DMS79 treated with DMSO at 0.1 percent for 48 hours (cell line): ENCODE data around the gene RBM8A.

ENCODE experiments used
- DNase-seq: peaks from one replicate; lab custom pipeline; 2025; lab: John Stamatoyannopoulos, UW

Gene RBM8A

DNA sequence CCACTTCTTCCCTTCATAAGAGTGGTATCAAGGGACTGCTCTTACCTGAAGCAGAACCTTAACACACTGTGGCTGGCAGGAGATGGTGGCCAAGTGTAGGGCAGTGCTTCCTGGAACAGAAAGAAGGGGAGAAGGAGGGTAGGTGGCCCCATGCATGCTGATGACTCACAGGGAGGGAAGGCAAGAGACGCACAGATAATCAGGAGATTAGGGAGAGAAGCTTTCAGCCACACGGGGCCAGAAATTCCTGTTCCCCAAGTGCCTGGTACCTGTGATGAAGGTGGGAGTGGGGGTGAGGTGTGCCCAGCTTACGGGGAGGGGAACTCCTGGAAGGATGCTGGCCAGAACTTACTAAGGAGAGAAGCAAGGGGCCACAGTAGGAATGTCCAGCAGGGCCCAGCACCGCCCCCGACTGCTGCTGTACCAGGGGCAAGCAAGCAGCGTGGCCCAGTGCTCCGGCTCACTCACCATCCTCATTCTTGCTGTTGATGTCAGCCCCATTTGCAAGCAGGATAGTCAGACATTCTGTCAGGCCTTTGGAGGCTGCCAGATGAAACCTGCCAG, 49.3 kb downstream of the RBM8A start:
- DNase-seq, result no peak

DNA sequence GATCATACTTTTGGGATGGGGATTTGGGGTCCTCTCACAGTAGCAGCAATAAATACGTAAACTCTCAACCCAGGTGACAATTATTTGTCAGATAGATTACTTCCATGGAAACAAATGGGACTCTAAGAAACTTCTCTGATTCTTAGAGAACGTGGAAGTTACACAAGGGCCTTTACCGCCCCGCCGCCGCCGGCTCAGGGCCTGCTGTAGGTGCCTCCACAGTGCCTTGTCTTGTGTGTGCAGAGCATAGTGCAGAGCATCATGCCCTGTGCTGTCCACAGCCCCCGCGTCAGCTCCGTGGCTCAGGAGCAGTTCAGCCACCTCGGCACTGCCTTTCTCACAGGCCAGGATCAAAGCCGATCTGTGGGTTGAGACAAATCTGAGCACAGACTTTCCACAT, 52.6 kb downstream of the RBM8A start:
- no peak for DNase-seq

DNA sequence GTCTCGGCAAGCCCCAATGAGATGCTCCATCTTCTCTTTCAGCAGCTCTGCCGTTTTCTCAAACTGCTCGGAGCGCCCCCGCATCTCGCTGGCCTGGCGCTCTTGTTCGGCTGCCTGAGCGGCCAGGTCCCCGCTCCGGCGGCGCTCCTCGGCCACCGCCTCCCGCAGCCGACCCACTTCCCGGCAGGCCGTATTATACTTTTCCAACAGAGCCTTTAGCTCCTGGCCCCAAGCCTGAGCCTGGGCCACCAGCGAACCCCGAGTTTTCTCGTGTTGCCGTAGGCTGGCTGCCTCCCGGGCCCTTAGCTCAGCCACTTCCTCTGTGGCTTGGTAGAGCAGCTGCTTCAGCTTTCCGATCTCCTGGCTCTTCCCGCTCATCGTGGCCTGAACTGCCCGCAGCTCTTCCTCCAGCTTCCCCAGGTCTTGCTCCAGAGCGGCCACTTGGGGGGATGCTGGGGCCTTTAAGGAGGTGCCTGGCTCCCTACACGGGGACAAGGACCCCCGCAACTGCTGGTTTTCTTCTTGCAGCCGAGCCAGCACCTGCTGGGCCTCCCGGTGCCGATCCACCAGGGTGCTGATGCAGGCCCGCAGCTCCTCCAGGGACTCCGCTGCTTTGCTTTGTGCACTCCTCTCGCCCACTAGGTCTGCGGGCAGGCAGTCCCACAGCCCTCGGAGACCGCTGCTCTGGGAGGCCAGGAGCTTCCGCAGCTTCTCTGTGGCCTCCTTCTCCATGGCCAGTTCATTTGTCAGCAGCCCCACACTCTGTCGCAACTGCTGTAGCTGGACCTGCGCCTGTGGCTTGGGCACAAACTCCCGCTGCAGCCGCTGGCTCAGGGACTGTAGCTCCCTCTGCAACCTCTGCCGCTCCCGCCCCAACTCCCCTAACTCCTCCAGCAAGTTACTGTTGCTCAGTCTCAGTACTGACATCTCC, 55.0 kb downstream of the RBM8A start:
- no peak for DNase-seq
